ENCODE results near the gene VAMP8. TPM values are rescaled to one million over a fixed set of nuclear protein-coding genes. Genes with fewer than 3 reads are reported as not detected.
"Not testable (repeated sequence)": the region's sequence is repeated elsewhere in the genome, so short reads cannot be mapped to it uniquely, and the experiment has no call there.

VAMP8 gene
- total RNA-seq, 2 donors from 2014 or later: 39.6 to 111 TPM

DNA sequence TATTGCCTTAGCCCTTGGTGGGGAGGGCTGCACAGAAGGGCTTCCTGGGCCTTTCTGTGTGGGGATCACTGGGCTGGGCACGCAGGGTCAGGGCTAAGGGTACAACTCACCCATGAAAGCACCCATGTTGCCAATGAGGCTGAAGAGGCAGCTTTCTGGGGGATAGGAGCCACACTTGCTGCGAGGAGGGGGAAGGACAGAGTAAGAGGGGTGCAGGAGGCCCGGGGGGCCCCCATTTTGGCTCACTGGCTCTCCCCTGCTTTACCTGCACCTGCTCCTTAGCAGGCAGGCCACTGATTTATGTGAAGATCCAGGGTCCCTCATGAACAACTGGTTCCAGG lies 22.8 kb downstream of the VAMP8 start:
- ATAC-seq (no peak), DNase-seq (no peak)
- TF ChIP-seq, protein P1, sequence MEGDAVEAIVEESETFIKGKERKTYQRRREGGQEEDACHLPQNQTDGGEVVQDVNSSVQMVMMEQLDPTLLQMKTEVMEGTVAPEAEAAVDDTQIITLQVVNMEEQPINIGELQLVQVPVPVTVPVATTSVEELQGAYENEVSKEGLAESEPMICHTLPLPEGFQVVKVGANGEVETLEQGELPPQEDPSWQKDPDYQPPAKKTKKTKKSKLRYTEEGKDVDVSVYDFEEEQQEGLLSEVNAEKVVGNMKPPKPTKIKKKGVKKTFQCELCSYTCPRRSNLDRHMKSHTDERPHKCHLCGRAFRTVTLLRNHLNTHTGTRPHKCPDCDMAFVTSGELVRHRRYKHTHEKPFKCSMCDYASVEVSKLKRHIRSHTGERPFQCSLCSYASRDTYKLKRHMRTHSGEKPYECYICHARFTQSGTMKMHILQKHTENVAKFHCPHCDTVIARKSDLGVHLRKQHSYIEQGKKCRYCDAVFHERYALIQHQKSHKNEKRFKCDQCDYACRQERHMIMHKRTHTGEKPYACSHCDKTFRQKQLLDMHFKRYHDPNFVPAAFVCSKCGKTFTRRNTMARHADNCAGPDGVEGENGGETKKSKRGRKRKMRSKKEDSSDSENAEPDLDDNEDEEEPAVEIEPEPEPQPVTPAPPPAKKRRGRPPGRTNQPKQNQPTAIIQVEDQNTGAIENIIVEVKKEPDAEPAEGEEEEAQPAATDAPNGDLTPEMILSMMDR (IDR thresholded peaks at IDR 0.05): no peak
- no peak for TF ChIP-seq POLR2A (IDR thresholded peaks at IDR 0.05)
- H3K9me3 ChIP-seq: no peaks in the 10 kb centered on the region
- peaks cover 0 to 3% of the 10 kb centered on the region in 2 donors for H3K36me3 ChIP-seq (replicated peaks in 1 of 2; ENCODE audit: insufficient read depth in 1 of 2, low read depth in 2 of 2)
- H3K27me3 ChIP-seq: no peaks in the 10 kb centered on the region
- intact Hi-C loops (cut with DNase I): loop anchor here (10.0 kb wide), 1 partner anchor 45 kb away; no protein-coding TSS in a partner anchor
- peak overlapping the region in 1 of 4 donors; percentile 15 for H3K27ac ChIP-seq
- H3K4me3 ChIP-seq: no peak overlapping the region
- H3K4me1 ChIP-seq: peaks cover 74% of the 10 kb centered on the region
- WGBS, 2 donors: 67 to 80% methylated on average over 3 of the region's 3 CpGs

DNA sequence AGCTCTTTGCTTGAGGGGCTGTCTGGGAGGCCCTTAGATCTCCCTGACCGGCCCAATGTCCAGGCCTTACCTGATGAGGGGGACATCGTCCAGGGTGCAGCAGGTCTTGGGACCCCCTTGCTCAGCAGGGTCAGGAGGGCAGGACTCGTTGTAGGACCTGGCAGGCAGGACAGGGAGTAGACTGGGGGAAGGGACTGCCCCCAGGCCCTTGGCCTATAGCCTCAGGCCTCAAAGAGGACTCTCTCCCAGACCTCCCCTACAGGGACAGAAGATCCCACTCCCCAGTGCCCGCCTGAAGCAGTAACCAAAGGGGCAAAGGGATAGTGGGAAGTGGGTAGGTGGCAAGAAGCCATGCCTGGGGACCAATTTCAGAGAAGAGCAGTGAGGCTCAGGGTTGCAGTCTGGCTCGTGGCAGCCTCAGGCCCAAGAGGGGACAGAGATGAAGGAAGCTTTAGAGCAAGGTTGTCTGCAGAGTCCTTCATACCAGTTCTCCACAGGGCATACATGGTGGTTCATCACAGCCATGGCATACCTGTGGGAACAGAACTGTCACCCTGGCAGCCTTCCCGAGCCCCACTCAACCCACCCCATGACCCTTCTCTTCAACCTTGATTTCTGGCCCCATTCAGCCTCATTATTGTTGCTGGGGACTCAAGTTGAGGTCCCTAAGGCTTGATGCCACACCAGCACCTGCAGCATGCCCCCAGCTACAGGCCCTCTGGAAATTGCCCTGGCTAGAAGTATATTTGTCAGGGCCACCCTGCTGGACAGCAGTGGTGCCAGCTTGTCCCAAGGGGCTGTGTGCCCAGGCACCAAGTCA lies 23.8 kb downstream of the VAMP8 start:
- no peak for ATAC-seq
- no peak for DNase-seq
- Histone ChIP-seq H3K36me3 (replicated peaks in 1 of 2; ENCODE audit: insufficient read depth in 1 of 2, low read depth in 2 of 2) (peaks cover 0 to 3% of the 10 kb centered on the region in 2 donors), H3K27ac (peak overlapping the region; percentile 85 to 90 (median 88)), H3K4me3 (peak overlapping the region; percentile 71 to 87), H3K9me3 (no peaks in the 10 kb centered on the region), H3K4me1 (peaks cover 83% of the 10 kb centered on the region), H3K27me3 (no peaks in the 10 kb centered on the region)
- WGBS, 2 donors: 62 to 66% methylated on average over 5 to 6 of the region's 6 CpGs
- TF ChIP-seq POLR2A (IDR thresholded peaks at IDR 0.05): no peak
- TF ChIP-seq, protein P1 (IDR thresholded peaks at IDR 0.05): no peak
- intact Hi-C loops (cut with DNase I): loop anchor here (10.0 kb wide), 1 partner anchor 46 kb away; no protein-coding TSS in a partner anchor

DNA sequence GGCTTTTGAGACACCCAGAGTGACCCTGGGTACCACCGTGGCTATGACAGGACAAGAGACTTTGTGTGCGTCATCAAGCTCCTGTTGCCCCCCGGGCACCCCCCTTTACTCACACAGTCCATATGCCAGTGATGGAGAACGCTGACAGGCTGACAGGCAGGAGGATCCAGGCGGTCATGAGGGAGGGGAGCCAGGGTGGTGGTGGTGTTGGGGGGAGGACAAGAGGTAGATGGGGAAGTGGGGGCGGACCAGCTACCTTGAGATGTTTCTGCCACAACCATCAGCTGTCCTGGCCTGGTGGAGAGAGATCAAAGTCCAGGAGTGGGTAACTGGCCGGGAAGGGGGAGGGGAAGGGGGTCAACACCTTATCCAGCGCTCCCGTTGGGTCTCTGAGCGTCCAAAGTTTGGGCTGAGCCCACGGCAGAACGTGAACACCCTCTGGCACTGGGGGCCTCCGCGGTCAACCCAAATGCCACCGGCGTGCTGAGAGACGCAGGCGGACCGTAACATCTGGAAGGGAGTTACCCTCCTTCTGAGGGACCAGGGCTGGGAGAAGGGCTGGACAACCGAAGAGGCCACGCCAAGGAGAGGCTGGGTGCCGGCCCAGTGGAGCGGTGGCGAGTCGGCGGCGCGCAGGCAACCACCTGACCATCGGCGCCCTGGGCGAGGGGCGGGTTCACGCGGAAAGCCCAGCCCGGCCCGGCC lies 24.5 kb downstream of the VAMP8 start:
- 0 to 3% methylated on average over 2 to 36 of the region's 36 CpGs for WGBS, 2 donors
- H3K36me3 ChIP-seq (replicated peaks in 1 of 2; ENCODE audit: insufficient read depth in 1 of 2, low read depth in 2 of 2): peaks cover 0 to 3% of the 10 kb centered on the region in 2 donors
- peak; percentile 74 for ATAC-seq
- intact Hi-C loops (cut with DNase I): loop anchor here (10.0 kb wide), 1 partner anchor 47 kb away; no protein-coding TSS in a partner anchor
- peak; percentile 77 to 82 (median 79) for DNase-seq
- no peaks in the 10 kb centered on the region for H3K27me3 ChIP-seq
- H3K27ac ChIP-seq: peak overlapping the region; percentile 85 to 90 (median 88)
- peaks cover 79% of the 10 kb centered on the region for H3K4me1 ChIP-seq
- H3K9me3 ChIP-seq: no peaks in the 10 kb centered on the region
- no peak for TF ChIP-seq POLR2A (IDR thresholded peaks at IDR 0.05)
- TF ChIP-seq, protein P1 (IDR thresholded peaks at IDR 0.05): no peak
- peak overlapping the region; percentile 71 to 87 for H3K4me3 ChIP-seq

DNA sequence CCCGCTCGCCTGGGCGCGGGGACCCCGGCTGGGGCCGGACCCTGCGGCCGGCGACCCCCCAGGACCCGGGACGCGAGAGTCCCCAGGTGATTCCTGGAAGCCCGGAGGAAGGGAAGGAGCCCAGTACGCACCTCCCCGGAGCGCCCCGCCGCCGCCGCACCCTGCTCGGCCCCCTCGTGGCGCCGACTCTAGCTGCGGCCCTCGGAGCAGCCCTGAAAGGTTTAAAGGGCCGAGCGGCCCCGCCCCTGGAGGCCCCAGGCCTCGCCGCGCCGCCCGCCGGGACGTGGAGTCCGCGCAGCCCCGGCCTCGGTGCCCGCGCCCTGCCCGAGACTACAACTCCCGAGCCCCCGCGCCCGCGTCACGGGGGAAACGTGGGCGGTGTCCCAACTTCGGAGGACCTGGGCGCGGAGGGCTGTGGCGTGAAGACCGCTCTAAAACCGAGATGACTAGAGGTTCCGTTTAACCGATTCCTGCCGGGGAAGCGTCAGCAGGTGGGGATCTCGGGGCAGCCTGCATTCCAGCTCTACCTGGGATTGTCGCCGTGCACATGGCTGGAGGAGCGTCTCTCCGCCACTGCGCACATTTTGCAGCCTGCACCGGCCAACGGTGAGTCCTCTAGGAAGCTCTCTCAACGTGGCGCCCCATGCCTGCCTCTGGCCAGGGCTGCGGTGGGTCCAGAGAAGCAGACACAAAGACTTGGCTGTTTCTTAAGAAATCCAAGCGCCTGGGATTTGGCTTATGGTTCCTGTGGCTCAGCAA lies 25.3 kb downstream of the VAMP8 start, which contains the start of gene TMEM150A:
Gene TMEM150A (minus strand): TSS at position 223 of the 759 bp plus-strand sequence. CDS start 750 bp downstream, outside the sequence.
- ATAC-seq (peak; percentile 96), DNase-seq (peak; percentile 94 to 97 (median 96))
- Histone ChIP-seq H3K9me3 (no peaks in the 10 kb centered on the region), H3K27me3 (no peaks in the 10 kb centered on the region), H3K4me3 (peak within 1 kb of the TSS; percentile 71 to 87), H3K27ac (peak within 1 kb of the TSS; percentile 85 to 90 (median 88)), H3K4me1 (peaks cover 75% of the 10 kb centered on the region), H3K36me3 (replicated peaks in 1 of 2; ENCODE audit: insufficient read depth in 1 of 2, low read depth in 2 of 2) (peaks cover 0 to 5% of the 10 kb centered on the region in 2 donors)
- whole genome bisulfite sequencing, 2 donors: 0% methylated on average over 14 to 63 of the region's 73 CpGs
- intact Hi-C loops (cut with DNase I): loop anchor here (10.0 kb wide), 1 partner anchor 48 kb away; no protein-coding TSS in a partner anchor
- TF ChIP-seq, protein P1 (IDR thresholded peaks at IDR 0.05): peak in 6 of 7 experiments; percentile 9 to 60 (median 36)
- peak; percentile 78 to 96 (median 84) for TF ChIP-seq POLR2A (IDR thresholded peaks at IDR 0.05)

DNA sequence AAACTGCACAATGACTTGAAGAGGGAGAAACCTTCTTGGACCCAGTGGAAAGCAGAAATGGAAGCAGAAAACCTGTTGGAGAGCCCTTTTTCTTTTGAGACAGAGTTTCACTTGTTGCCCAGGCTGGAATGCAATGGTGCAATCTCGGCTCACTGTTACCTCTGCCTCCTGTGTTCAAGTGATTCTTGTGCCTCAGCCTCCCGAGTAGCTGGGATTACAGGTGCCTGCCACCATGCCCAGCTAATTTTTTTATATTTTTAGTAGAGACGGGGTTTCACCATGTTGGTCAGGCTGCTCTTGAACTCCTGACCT lies 26.7 kb downstream of the VAMP8 start:
- H3K27ac ChIP-seq; H3K9me3 ChIP-seq; ATAC-seq; H3K4me3 ChIP-seq; H3K36me3 ChIP-seq (replicated peaks in 1 of 2; ENCODE audit: insufficient read depth in 1 of 2, low read depth in 2 of 2); H3K27me3 ChIP-seq; DNase-seq: not testable (repeated sequence)
- 70 to 74% methylated on average over 3 of the region's 3 CpGs for WGBS, 2 donors
- H3K4me1 ChIP-seq: peaks cover 63% of the 10 kb centered on the region
- intact Hi-C loops (cut with DNase I): loop anchor here (10.0 kb wide), 1 partner anchor 49 kb away; no protein-coding TSS in a partner anchor
